ENCODE measurements around the gene TAF4B.
A peak's percentile ranks its signal among the peaks of the same experiment; 100 is the strongest.
"Not testable (repeated sequence)": the region's sequence is repeated elsewhere in the genome, so short reads cannot be mapped to it uniquely, and the experiment has no call there.

The TAF4B gene

DNA sequence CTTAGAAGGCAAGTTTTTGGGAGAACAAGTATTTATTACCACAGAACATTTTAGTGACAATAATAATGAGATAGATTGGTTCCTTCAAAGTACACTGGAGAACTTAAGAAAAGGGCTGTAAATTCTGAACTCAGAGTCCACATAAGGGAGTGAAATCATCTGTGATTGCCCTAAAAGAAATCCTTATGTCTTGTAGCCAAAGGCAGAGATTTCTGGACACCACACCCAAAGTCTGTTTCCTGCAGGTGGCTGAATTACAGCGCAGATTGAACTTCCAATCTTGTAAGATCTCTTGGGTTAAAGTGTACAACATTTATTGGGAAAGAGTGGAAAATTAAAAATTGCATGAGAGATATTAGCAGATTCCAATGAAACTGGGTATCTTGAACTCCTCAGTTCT lies 143.8 kb downstream of the TAF4B start:
- H3K9me3 Mint-ChIP-seq: no peaks in the 10 kb centered on the region
- ATAC-seq: no peak
- H3K27ac Mint-ChIP-seq: no peak overlapping the region
- no peaks in the 10 kb centered on the region for H3K4me1 Mint-ChIP-seq
- H3K36me3 Mint-ChIP-seq: no peaks in the 10 kb centered on the region
- no peak for DNase-seq (ENCODE audit: low spot score in 2 of 2)
- no peak overlapping the region for H3K4me3 Mint-ChIP-seq

- Mint-ChIP-seq H3K9me3 (no peaks in the 10 kb centered on the region), H3K4me3 (no peak overlapping the region), H3K36me3 (no peaks in the 10 kb centered on the region), H3K27ac (no peak overlapping the region), H3K4me1 (no peaks in the 10 kb centered on the region)
- DNase-seq (ENCODE audit: low spot score in 2 of 2) (no peak), ATAC-seq (no peak)
Observed at GRCh38 chr18:26376105-26376504, 149.9 kb downstream of the TAF4B start.

DNA sequence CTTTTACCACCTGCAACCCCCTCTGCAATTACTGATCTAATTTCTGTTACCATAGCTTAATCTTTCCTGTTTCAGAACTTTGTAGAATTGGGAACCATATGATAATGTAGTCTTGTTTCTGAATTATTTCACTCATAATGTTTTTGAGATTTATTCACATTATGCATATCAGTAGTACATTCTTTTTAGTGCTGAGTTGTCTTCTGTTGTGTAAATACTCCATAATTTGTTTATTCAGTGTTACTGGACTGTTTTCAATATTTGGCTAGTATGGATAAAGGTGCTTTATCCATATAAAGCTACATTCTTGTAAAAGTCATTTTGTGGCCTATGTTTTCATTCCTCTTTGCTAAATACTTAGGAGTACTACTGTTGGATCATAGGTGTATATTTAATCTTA lies 152.5 kb downstream of the TAF4B start:
- Mint-ChIP-seq H3K4me1 (no peaks in the 10 kb centered on the region), H3K27ac (no peak overlapping the region)
- ATAC-seq: no peak

DNA sequence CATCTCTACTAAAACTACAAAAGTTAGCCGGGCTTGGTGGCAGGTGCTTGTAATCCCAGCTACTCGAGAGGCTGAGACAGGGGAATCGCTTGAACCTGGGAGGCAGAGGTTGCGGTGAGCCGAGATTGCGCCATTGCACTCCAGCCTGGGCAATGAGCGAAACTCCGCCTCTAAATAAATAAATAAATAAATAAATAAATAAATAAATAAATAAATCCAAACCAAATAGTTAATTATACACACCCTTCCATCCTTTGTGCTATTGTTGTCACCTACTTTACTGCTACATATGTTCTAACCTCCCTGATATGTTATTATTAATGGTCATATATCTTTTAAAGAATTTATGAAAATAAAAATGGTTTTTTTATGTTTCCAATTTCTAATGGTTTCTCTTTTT lies 155.3 kb downstream of the TAF4B start:
- H3K27ac Mint-ChIP-seq; H3K4me1 Mint-ChIP-seq; DNase-seq (ENCODE audit: low spot score in 2 of 2); H3K9me3 Mint-ChIP-seq; H3K4me3 Mint-ChIP-seq; H3K36me3 Mint-ChIP-seq; ATAC-seq: not testable (repeated sequence)

More for the DNA sequence above, 152.5 kb downstream of the TAF4B start:
- H3K9me3 Mint-ChIP-seq: no peaks in the 10 kb centered on the region
- no peaks in the 10 kb centered on the region for H3K36me3 Mint-ChIP-seq
- DNase-seq (ENCODE audit: low spot score in 2 of 2): no peak
- no peak overlapping the region for H3K4me3 Mint-ChIP-seq

DNA sequence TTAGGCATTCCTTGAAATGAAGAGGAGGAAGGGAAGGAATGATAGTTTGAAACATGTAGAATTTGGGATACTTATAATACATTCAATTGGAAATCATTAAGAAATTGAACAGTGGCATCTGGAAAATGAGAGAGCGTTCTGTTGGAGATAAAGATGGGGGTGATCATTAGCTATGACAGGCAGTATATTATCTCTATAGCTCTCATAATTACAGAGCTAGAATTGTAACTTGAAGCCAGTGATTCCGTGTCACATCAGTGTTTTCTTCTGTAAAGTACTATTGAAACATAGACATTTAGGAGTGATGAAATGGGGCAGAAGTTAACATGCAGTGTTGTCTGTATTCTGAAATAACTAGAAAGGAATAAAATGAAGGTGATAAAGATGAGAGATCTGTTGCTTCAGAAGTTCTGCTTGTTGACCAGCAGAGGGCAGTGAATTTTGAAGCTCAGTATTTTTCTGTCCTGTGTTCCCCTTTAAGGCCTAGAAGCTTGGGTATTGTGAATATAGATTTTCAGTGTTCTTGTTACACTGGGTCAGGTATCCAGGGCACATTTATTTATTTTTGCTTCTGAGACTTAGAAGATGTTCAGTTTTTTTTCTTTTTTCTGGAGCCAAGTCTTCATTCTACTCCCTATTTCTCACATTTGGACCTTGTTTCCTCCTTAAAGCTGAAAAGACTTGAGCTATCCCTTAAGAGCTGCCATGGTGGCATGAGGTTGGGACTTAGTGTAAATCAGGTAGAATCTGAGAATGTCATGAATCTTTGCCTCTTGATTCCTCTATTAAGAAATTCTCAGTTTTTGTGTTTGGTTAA lies 157.4 kb downstream of the TAF4B start:
- H3K4me3 Mint-ChIP-seq: no peak overlapping the region
- no peak for DNase-seq (ENCODE audit: low spot score in 2 of 2)

GRCh38 chr18:26386002-26386401 lies 159.8 kb downstream of the TAF4B start:
- Mint-ChIP-seq H3K27ac (no peak overlapping the region), H3K4me3 (no peak overlapping the region), H3K36me3 (peaks cover 10% of the 10 kb centered on the region), H3K9me3 (no peaks in the 10 kb centered on the region), H3K4me1 (no peaks in the 10 kb centered on the region)
- ATAC-seq (no peak), DNase-seq (ENCODE audit: low spot score in 2 of 2) (no peak)

More for the DNA sequence above, 157.4 kb downstream of the TAF4B start:
- Mint-ChIP-seq H3K36me3 (no peaks in the 10 kb centered on the region), H3K9me3 (no peaks in the 10 kb centered on the region), H3K27ac (no peak overlapping the region), H3K4me1 (no peaks in the 10 kb centered on the region)
- no peak for ATAC-seq

DNA sequence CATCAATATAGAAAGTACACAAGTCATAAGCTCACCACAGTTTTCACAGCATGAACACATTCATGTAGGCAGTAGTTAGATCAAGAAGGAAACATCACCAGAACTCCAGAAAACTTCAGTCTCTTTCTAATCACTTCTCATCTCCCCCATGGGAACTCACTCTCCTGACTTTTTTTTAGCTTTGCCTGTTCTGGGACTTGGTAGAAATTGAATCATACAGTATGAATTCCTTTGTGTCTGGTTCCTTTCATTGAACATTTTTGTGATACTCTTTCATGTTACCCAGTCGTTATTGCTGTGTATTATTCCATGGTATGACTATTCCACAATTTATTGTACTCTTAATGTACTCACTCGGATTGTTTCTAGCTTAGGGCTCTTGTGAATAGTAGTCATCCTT lies 160.2 kb downstream of the TAF4B start:
- no peaks in the 10 kb centered on the region for H3K9me3 Mint-ChIP-seq
- H3K4me1 Mint-ChIP-seq: no peaks in the 10 kb centered on the region
- DNase-seq (ENCODE audit: low spot score in 2 of 2) (no peak), ATAC-seq (no peak)
- H3K36me3 Mint-ChIP-seq: peaks cover 14% of the 10 kb centered on the region
- no peak overlapping the region for H3K4me3 Mint-ChIP-seq
- H3K27ac Mint-ChIP-seq: no peak overlapping the region

GRCh38 chr18:26394047-26394654 lies 167.9 kb downstream of the TAF4B start:
- no peak overlapping the region for H3K4me3 Mint-ChIP-seq

DNA sequence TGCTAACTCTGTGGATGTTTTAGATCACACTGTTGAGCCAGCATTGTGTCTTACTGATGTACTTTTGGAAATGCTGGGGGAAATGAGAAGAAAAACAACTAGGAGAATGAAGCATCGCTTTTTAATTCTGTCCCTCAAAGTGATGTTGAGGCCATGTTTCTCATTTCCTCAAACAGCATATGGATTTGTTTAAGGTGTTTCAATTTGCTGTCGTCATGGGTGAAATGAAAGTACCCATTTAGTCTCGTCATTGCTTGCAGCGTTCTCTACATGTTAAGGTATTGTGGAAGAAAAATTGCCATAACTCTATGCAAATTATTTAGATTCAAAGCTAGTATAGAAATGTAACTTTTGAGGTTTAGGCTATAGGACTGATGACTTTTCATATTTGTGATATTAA lies 170.8 kb downstream of the TAF4B start:
- DNase-seq (ENCODE audit: low spot score in 2 of 2): no peak
- Mint-ChIP-seq H3K27ac (no peak overlapping the region), H3K9me3 (no peaks in the 10 kb centered on the region), H3K4me3 (no peak overlapping the region), H3K36me3 (no peaks in the 10 kb centered on the region), H3K4me1 (no peaks in the 10 kb centered on the region)
- no peak for ATAC-seq

More at GRCh38 chr18:26394047-26394654, 167.9 kb downstream of the TAF4B start:
- H3K36me3 Mint-ChIP-seq: peaks cover 14% of the 10 kb centered on the region
- ATAC-seq (no peak), DNase-seq (ENCODE audit: low spot score in 2 of 2) (no peak)
- H3K27ac Mint-ChIP-seq: no peak overlapping the region
- no peaks in the 10 kb centered on the region for H3K4me1 Mint-ChIP-seq
- no peaks in the 10 kb centered on the region for H3K9me3 Mint-ChIP-seq

- Mint-ChIP-seq H3K9me3 (no peaks in the 10 kb centered on the region), H3K4me3 (no peak overlapping the region), H3K27ac (no peak overlapping the region), H3K4me1 (no peaks in the 10 kb centered on the region), H3K36me3 (no peaks in the 10 kb centered on the region)
- ATAC-seq (no peak), DNase-seq (ENCODE audit: low spot score in 2 of 2) (no peak)
Observed at GRCh38 chr18:26403491-26403890, 177.2 kb downstream of the TAF4B start.

- Mint-ChIP-seq H3K36me3 (no peaks in the 10 kb centered on the region), H3K4me1 (no peaks in the 10 kb centered on the region), H3K27ac (no peak overlapping the region), H3K4me3 (no peak overlapping the region), H3K9me3 (no peaks in the 10 kb centered on the region)
- ATAC-seq (peak; percentile 49), DNase-seq (ENCODE audit: low spot score in 2 of 2) (no peak)
Observed at GRCh38 chr18:26405190-26405801, 179.1 kb downstream of the TAF4B start.

GRCh38 chr18:26406324-26406723 lies 180.1 kb downstream of the TAF4B start:
- Mint-ChIP-seq H3K4me1 (no peaks in the 10 kb centered on the region), H3K27ac (no peak overlapping the region), H3K9me3 (no peaks in the 10 kb centered on the region), H3K4me3 (no peak overlapping the region), H3K36me3 (no peaks in the 10 kb centered on the region)
- no peak for ATAC-seq
- DNase-seq (ENCODE audit: low spot score in 2 of 2): no peak

DNA sequence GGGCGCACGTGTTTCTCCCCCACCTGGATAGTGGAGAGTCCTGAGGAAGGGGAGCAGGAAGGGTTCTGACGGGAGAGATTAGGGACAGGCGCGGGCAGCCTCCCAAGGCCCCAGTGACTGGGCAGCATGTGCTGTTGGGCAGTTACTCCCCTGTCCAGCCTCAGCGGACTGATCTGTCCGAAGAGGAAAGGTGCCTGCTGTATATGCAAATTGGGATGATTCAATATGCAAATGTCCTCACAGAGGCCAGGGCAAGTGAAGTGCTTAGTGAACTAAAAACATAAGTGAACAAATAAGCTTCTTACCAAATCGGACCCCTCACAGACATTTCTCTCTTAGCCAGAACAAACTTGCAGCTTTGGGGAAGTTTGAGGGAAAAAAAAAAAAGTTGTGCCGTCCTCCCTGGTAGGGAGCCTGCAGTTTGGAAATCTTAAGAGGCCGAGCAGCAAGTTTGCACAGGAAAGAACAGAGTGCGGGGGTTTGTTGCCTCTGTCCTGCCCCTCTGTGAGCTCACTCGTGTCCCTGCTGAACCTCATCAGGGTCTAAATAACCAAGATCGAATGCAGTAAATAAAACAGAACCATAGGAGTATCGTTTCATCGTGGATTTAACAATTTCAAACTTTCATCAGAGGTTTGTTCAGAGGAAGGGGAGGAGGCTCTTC lies 180.7 kb downstream of the TAF4B start:
- Mint-ChIP-seq H3K4me3 (no peak overlapping the region), H3K4me1 (no peaks in the 10 kb centered on the region), H3K9me3 (no peaks in the 10 kb centered on the region), H3K36me3 (no peaks in the 10 kb centered on the region), H3K27ac (no peak overlapping the region)
- no peak for DNase-seq (ENCODE audit: low spot score in 2 of 2)
- ATAC-seq: no peak

DNA sequence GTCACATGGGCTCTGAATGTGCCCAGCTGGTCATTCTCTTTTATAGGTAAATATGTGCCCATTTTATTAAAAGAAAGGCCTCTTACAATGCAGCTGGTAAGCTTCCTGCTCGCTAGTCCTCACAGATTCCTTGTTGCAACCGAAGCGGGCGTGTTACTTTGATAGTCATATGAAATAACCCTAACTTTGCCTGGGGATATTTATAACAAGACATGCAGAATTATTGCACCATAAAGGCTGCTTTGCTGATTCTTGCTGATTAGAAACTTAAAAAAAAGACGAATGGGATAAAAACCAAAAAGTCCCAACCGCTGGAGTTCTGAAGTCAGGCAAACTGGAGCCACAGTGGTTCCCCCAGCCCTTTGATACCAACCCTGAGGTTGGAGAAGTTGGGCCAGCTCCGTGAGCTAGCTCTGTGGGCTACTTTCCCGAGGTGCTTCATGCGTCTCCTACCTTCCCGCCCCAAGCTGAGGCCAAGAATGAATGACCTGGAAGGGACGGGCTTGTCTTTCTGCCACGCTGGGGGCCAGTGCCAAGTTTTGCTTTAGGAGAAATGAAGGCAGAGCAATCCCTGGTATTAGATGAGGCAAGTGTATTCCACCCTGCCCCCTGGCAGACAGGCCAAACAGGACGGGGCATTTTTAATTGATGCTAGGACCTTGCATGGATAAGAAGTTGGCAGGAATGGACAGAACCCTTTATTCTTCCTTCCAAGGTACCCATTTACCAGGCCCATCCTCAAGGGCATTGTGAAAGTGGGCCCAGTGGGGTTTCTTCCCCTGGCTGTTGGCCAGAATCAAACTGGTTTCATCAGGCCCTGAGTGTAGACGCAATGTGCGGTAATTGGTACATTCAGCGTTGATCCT lies 181.7 kb downstream of the TAF4B start:
- H3K9me3 Mint-ChIP-seq: peaks cover under 1% of the 10 kb centered on the region
- H3K27ac Mint-ChIP-seq: no peak overlapping the region
- no peaks in the 10 kb centered on the region for H3K4me1 Mint-ChIP-seq
- H3K36me3 Mint-ChIP-seq: no peaks in the 10 kb centered on the region
- DNase-seq (ENCODE audit: low spot score in 2 of 2) (no peak), ATAC-seq (no peak)
- H3K4me3 Mint-ChIP-seq: no peak overlapping the region

DNA sequence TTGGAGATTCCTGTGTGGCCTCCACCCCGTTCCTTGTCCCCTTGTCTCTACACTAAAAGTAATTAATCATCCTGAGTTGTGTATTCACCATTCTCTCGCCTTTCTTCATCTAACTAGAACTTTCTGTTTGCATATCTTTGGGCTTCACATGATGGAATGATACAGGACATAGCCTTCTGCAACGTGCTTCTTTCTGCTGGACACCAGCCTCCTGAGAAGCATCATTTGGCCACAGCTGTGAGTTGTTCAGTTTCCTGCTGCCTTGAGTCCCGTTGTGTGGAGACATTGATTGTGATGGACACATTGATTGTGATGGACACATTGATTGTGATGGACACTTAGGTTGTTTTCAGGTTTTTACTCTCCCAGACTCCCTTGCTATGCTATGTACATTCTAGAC lies 182.8 kb downstream of the TAF4B start:
- DNase-seq (ENCODE audit: low spot score in 2 of 2): no peak
- no peak overlapping the region for H3K4me3 Mint-ChIP-seq
- H3K27ac Mint-ChIP-seq: no peak overlapping the region
- ATAC-seq: no peak
- H3K9me3 Mint-ChIP-seq: peaks cover 3% of the 10 kb centered on the region
- H3K36me3 Mint-ChIP-seq: no peaks in the 10 kb centered on the region
- no peaks in the 10 kb centered on the region for H3K4me1 Mint-ChIP-seq
